HEK293 (cell line): ENCODE data around the gene SORCS3.

Source experiments
- CTCF ChIA-PET: fragments of 350-600 bp; formaldehyde crosslinking; extraction: SDS; loops from one replicate; lab custom pipeline; 2021; ENCODE audit warnings: antibody characterized with exemption; lab: Yijun Ruan, JAX
- POLR2A ChIA-PET: fragments of 300-600 bp; formaldehyde crosslinking; extraction: SDS; loops from one replicate; lab custom pipeline; 2020; ENCODE audit warnings: antibody characterized with exemption, inconsistent platforms; lab: Yijun Ruan, JAX
- H3K27ac ChIP-seq: fragments of 200-500 bp; sonication (Bioruptor generic); 2 replicates; pipeline ENCODE4 v1.5.1; 2014; ENCODE audit warnings: low read depth, low read length, control low read depth, inconsistent platforms; ENCODE audit errors: extremely low read depth
- H3K36me3 ChIP-seq, 2 experiments: fragments of 200-500 bp in 1 of 2; sonication (Bioruptor generic) in 1 of 2; 1 replicate in 1 of 2; 2 replicates in 1 of 2; pipeline ENCODE4 v1.5.1; 2014 to 2017; ENCODE audit warnings: inconsistent platforms in 2 of 2, low read length in 2 of 2; ENCODE audit not compliant: control insufficient read depth in 2 of 2, insufficient read depth in 1 of 2
- H3K4me1 ChIP-seq: fragments of 200-500 bp; sonication (Bioruptor generic); 2 replicates; pipeline ENCODE4 v1.5.1; 2014; ENCODE audit warnings: mild to moderate bottlenecking, low read length, inconsistent platforms; ENCODE audit not compliant: control insufficient read depth, insufficient read depth
- H3K4me3 ChIP-seq: 2 replicates; pipeline ENCODE4 v1.5.1; 2011; ENCODE audit warnings: low read depth, mild to moderate bottlenecking, control low read depth, low read length, moderate library complexity
- H3K9me3 ChIP-seq: fragments of 200-500 bp; sonication (Bioruptor generic); 2 replicates; pipeline ENCODE4 v1.5.1; 2014; ENCODE audit warnings: low read depth, low read length, inconsistent platforms; ENCODE audit not compliant: control insufficient read depth, insufficient read depth
- FEZF1 ChIP-seq: fragments of 450-650 bp; formaldehyde crosslinking; IDR thresholded peaks from 2 replicates; pipeline ENCODE4 v1.5.1; 2016; ENCODE audit warnings: missing biosample characterization, missing genetic modification characterization
- TCF7L2 ChIP-seq: IDR thresholded peaks from 2 replicates; pipeline ENCODE4 v1.6.1; 2011; ENCODE audit warnings: low read depth, mild to moderate bottlenecking, inconsistent platforms, low read length, moderate library complexity, borderline replicate concordance
- ZBTB1 ChIP-seq: fragments of 450-650 bp; formaldehyde crosslinking; IDR thresholded peaks from 2 replicates; pipeline ENCODE4 v1.5.1; 2016; ENCODE audit warnings: missing biosample characterization, missing genetic modification characterization
- ZNF155 ChIP-seq: fragments of 450-650 bp; formaldehyde crosslinking; IDR thresholded peaks from 2 replicates; pipeline ENCODE4 v1.5.1; 2016; ENCODE audit warnings: missing biosample characterization, missing genetic modification characterization
- ZNF157 ChIP-seq: fragments of 450-650 bp; formaldehyde crosslinking; IDR thresholded peaks from 2 replicates; pipeline ENCODE4 v1.5.1; 2016; ENCODE audit warnings: missing biosample characterization, missing genetic modification characterization
- ZNF19 ChIP-seq: fragments of 450-650 bp; formaldehyde crosslinking; IDR thresholded peaks from 2 replicates; pipeline ENCODE4; 2016; ENCODE audit warnings: missing biosample characterization, missing genetic modification characterization, low read depth
- ZNF214 ChIP-seq: fragments of 450-650 bp; formaldehyde crosslinking; IDR thresholded peaks from 2 replicates; pipeline ENCODE4 v1.5.1; 2017; ENCODE audit warnings: missing biosample characterization, mild to moderate bottlenecking, missing genetic modification characterization, borderline replicate concordance
- ZNF274 ChIP-seq, 2 experiments: fragments of 200-500 bp in 1 of 2; fragments of 450-650 bp in 1 of 2; sonication (Bioruptor generic) in 1 of 2; formaldehyde crosslinking in 1 of 2; IDR thresholded peaks; 2 replicates each; pipeline versions ENCODE4 v1.5.1 to v1.6.1; 2014 to 2016; ENCODE audit warnings: borderline replicate concordance in 1 of 2, inconsistent platforms in 1 of 2, low read length in 1 of 2, missing biosample characterization in 1 of 2, missing genetic modification characterization in 1 of 2
- ZNF473 ChIP-seq: fragments of 450-650 bp; formaldehyde crosslinking; IDR thresholded peaks from 2 replicates; pipeline ENCODE4 v1.5.1; 2017; ENCODE audit warnings: missing biosample characterization, missing genetic modification characterization
- ZNF530 ChIP-seq: fragments of 450-650 bp; formaldehyde crosslinking; IDR thresholded peaks from 2 replicates; pipeline ENCODE4 v1.5.1; 2016; ENCODE audit warnings: low read depth, missing biosample characterization, missing genetic modification characterization
- ZNF560 ChIP-seq: fragments of 450-650 bp; formaldehyde crosslinking; IDR thresholded peaks from 2 replicates; pipeline ENCODE4 v1.5.1; 2017; ENCODE audit warnings: missing biosample characterization, missing genetic modification characterization, borderline replicate concordance
- ZNF660 ChIP-seq: fragments of 450-650 bp; IDR thresholded peaks from 2 replicates; pipeline ENCODE4 v1.5.1; 2018; ENCODE audit warnings: missing biosample characterization, mild to moderate bottlenecking, missing genetic modification characterization
- ZNF664 ChIP-seq: fragments of 450-650 bp; formaldehyde crosslinking; IDR thresholded peaks from 2 replicates; pipeline ENCODE4 v1.5.1; 2016; ENCODE audit warnings: missing biosample characterization, missing genetic modification characterization
- ZNF776 ChIP-seq: fragments of 450-650 bp; formaldehyde crosslinking; IDR thresholded peaks from 2 replicates; pipeline ENCODE4 v1.5.0; 2017; ENCODE audit warnings: missing biosample characterization, missing genetic modification characterization, borderline replicate concordance
- ZSCAN30 ChIP-seq: fragments of 450-650 bp; IDR thresholded peaks from 2 replicates; pipeline ENCODE4 v1.5.1; 2018; ENCODE audit warnings: missing biosample characterization, mild to moderate bottlenecking, missing genetic modification characterization, moderate library complexity
- TF ChIP-seq, protein P1 (sequence below): fragments of 450-650 bp; IDR thresholded peaks from 2 replicates; pipeline ENCODE4 v1.5.1; 2018; ENCODE audit warnings: missing biosample characterization, missing genetic modification characterization
- TF ChIP-seq, protein P2 (sequence below): fragments of 450-650 bp; formaldehyde crosslinking; conservative IDR thresholded peaks from 2 replicates; pipeline ENCODE4 v1.5.1; 2016; ENCODE audit warnings: low read depth, missing biosample characterization, missing genetic modification characterization
- TF ChIP-seq, protein P3 (sequence below): fragments of 450-650 bp; formaldehyde crosslinking; IDR thresholded peaks from 2 replicates; pipeline ENCODE4 v1.5.1; 2016; ENCODE audit warnings: missing biosample characterization, missing genetic modification characterization
- TF ChIP-seq, protein P4 (sequence below): fragments of 450-650 bp; formaldehyde crosslinking; IDR thresholded peaks from 2 replicates; pipeline ENCODE4 v1.5.1; 2017; ENCODE audit warnings: missing biosample characterization, missing genetic modification characterization

The SORCS3 gene

DNA sequence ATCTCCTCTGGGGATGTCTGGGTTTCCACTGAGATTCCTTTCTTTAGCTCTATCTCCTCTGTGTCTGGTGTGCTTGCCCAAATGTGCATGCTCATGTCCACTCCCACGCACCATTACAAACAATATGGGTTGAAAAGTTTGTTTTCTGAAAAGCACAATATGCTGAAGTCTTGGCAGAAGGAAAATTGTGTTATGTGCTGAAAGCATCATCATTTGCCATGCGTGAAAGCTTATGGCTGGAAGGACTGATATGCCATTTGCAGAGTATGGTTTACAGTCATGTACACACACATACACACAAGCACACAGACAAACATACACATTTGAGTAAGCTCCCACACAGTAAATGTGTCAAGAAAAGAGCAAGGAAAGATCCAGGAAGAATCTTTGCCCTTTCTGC is 231.6 kb downstream of the SORCS3 start:
- TF ChIP-seq ZNF155 (no peak), ZNF473 (no peak), ZNF214 (no peak), FEZF1 (no peak), ZNF664 (no peak)
- Histone ChIP-seq H3K36me3 (no peaks in the 10 kb centered on the region), H3K27ac (no peak overlapping the region), H3K9me3 (no peaks in the 10 kb centered on the region), H3K4me3 (no peak overlapping the region), H3K4me1 (no peaks in the 10 kb centered on the region)
- POLR2A ChIA-PET: no interaction called here
- CTCF ChIA-PET: no interaction called here

DNA sequence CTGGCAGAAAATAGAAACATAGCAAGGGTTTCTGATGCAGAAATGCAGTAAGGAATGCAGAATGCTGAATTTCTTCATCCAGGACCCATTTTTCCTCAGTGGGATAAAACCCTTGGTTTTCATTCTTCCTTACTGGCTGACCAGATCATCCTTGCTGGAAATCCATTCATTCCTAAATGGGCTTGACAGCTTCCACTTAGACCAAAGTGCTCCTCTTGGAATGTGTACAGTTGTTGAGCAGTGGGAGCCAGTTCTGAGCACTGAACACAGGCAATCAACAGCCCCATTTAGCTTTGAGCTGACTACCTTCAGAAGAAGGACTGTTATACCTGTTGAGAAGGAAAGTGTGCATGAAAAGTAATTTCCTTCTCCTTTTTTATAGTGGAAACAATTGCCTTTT is 232.1 kb downstream of the SORCS3 start:
- Histone ChIP-seq H3K4me1 (no peaks in the 10 kb centered on the region), H3K27ac (no peak overlapping the region), H3K36me3 (no peaks in the 10 kb centered on the region), H3K4me3 (no peak overlapping the region), H3K9me3 (no peaks in the 10 kb centered on the region)
- TF ChIP-seq ZNF776 (tag by site-specific recombination) (no peak), ZNF274 (IDR thresholded peaks at IDR 0.05; ENCODE audit: low read length) (no peak), ZNF274 (tag by site-specific recombination; IDR thresholded peaks at IDR 0.05; ENCODE audit: borderline replicate concordance) (no peak), ZNF157 (tag by site-specific recombination) (no peak), ZSCAN30 (tag by site-specific recombination) (no peak), ZNF530 (tag by site-specific recombination) (no peak), ZNF664 (no peak), ZBTB1 (tag by site-specific recombination) (no peak), ZNF560 (no peak), TCF7L2 (no peak), ZNF660 (tag by site-specific recombination) (no peak), ZNF19 (tag by site-specific recombination) (no peak)
- TF ChIP-seq, protein P1, sequence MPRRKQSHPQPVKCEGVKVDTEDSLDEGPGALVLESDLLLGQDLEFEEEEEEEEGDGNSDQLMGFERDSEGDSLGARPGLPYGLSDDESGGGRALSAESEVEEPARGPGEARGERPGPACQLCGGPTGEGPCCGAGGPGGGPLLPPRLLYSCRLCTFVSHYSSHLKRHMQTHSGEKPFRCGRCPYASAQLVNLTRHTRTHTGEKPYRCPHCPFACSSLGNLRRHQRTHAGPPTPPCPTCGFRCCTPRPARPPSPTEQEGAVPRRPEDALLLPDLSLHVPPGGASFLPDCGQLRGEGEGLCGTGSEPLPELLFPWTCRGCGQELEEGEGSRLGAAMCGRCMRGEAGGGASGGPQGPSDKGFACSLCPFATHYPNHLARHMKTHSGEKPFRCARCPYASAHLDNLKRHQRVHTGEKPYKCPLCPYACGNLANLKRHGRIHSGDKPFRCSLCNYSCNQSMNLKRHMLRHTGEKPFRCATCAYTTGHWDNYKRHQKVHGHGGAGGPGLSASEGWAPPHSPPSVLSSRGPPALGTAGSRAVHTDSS (tag by site-specific recombination): no peak
- TF ChIP-seq, protein P2, sequence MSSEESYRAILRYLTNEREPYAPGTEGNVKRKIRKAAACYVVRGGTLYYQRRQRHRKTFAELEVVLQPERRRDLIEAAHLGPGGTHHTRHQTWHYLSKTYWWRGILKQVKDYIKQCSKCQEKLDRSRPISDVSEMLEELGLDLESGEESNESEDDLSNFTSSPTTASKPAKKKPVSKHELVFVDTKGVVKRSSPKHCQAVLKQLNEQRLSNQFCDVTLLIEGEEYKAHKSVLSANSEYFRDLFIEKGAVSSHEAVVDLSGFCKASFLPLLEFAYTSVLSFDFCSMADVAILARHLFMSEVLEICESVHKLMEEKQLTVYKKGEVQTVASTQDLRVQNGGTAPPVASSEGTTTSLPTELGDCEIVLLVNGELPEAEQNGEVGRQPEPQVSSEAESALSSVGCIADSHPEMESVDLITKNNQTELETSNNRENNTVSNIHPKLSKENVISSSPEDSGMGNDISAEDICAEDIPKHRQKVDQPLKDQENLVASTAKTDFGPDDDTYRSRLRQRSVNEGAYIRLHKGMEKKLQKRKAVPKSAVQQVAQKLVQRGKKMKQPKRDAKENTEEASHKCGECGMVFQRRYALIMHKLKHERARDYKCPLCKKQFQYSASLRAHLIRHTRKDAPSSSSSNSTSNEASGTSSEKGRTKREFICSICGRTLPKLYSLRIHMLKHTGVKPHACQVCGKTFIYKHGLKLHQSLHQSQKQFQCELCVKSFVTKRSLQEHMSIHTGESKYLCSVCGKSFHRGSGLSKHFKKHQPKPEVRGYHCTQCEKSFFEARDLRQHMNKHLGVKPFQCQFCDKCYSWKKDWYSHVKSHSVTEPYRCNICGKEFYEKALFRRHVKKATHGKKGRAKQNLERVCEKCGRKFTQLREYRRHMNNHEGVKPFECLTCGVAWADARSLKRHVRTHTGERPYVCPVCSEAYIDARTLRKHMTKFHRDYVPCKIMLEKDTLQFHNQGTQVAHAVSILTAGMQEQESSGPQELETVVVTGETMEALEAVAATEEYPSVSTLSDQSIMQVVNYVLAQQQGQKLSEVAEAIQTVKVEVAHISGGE: no peak
- TF ChIP-seq, protein P3, sequence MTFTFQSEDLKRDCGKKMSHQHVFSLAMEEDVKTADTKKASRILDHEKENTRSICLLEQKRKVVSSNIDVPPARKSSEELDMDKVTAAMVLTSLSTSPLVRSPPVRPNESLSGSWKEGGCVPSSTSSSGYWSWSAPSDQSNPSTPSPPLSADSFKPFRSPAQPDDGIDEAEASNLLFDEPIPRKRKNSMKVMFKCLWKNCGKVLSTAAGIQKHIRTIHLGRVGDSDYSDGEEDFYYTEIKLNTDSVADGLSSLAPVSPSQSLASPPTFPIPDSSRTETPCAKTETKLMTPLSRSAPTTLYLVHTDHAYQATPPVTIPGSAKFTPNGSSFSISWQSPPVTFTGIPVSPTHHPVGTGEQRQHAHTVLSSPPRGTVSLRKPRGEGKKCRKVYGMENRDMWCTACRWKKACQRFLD (tag by site-specific recombination): no peak
- TF ChIP-seq, protein P4, sequence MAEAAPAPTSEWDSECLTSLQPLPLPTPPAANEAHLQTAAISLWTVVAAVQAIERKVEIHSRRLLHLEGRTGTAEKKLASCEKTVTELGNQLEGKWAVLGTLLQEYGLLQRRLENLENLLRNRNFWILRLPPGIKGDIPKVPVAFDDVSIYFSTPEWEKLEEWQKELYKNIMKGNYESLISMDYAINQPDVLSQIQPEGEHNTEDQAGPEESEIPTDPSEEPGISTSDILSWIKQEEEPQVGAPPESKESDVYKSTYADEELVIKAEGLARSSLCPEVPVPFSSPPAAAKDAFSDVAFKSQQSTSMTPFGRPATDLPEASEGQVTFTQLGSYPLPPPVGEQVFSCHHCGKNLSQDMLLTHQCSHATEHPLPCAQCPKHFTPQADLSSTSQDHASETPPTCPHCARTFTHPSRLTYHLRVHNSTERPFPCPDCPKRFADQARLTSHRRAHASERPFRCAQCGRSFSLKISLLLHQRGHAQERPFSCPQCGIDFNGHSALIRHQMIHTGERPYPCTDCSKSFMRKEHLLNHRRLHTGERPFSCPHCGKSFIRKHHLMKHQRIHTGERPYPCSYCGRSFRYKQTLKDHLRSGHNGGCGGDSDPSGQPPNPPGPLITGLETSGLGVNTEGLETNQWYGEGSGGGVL (tag by site-specific recombination): no peak
- CTCF ChIA-PET: no interaction called here
- POLR2A ChIA-PET: no interaction called here
